AML-193 (cell line): ENCODE results near the gene PPIF.
A peak's percentile ranks its signal among the peaks of the same experiment; 100 is the strongest.

Source experiments
- DNase-seq, 2 experiments: peaks; one replicate each; lab custom pipeline; 2025; lab: John Stamatoyannopoulos, UW

Gene PPIF

GRCh38 chr10:79374312-79375191, 27.3 kb downstream of the PPIF start:
- peak; percentile 6 to 35 for DNase-seq

DNA sequence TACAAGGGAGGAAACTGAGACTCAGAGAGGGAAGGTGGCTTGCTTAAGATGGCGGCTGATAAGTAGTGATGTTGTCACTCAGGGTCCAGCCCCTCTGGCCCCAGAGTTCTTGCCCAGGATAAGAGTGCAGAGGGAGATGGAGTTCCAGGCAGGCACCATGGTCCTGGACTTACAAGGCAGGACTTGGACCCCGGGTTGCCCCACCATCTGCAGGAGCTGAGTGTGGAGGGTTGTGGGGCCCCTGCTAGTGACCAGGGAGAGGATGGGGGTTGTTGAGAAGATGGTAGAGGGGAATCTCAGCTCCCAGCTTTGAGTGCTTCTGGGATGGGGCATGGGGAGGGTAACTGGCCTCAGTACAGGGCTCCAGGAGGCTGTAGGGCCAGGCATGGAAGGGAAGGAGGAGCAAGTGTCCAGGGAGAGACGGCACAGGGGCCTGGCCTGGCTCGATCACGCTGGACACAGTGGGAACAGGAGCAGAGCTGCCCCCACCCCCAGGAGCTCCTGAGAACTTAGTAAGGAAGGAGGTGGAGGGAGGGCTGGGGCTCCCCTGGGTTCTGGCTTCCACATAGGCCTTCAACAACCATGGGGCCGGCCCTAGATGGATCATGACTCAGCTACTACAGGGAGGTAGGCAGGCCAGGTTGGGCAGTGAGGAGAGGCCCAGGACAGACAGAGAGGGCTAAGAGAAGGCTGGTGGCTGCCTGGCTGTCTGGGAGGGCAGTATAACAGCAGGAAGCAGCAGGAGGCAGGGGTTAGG, 28.2 kb downstream of the PPIF start:
- no peak for DNase-seq

DNA sequence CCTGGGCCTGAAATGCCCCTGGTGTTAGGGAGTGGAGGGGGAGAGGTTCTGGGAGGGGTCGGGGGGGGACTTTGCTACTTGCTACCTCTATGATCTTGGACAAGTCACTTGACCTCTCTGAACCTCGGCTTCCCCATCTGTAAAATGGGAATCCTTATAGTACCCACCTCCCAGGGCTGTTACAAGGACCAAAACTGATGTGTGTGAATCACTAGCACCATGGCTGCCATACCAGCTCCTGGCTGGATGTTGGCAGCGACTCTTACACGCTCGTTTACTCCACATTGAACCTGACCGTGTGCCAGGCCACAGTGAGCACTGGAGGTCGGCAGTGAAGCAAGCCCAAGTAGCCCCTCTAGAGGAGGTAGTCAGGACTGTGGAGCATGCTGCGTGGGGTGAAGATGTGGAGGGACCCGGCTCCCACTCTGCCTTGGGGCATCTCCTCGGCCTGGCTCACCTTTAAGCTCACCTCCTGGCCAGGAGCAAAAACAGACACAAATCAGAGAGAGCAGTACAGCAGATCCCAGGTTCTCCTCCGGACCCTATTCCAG, 28.9 kb downstream of the PPIF start:
- no peak for DNase-seq

DNA sequence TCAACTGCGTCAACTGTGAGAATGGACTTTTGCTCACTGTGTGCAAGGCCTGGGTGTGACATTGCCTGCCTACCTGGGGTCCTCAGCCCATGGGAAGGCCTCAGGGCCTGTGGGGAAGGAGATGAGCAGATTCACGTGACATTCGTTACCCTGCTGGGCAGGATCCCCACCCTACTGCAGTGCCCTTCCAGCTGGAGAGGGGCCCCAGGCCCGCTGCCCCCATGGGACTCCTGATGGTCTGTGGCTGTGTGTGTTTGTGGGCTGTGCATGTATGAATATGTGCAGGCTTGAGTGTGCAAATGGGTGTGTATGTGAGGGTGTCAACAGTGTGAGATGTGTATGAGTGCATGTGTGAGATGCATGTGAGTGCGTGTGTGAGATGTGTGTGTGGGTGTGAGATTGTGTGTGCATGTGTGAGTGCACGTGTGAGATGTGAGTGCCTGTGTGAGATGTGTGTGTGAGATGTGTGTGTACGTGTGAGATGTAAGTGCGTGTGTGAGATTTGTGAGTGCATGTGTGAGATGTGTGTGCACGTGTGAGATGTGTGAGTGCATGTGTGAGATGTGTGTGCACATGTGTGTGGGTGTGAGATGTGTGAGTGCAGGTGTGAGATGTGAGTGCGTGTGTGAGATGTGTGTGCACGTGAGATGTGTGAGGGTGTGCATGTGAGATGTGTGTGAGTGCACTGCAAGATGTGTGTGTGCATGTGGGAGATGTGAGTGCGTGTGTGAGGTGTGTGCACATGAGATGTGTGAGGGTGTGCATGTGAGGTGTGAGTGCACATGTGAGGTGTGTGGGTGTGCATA, 29.7 kb downstream of the PPIF start:
- no peak for DNase-seq

DNA sequence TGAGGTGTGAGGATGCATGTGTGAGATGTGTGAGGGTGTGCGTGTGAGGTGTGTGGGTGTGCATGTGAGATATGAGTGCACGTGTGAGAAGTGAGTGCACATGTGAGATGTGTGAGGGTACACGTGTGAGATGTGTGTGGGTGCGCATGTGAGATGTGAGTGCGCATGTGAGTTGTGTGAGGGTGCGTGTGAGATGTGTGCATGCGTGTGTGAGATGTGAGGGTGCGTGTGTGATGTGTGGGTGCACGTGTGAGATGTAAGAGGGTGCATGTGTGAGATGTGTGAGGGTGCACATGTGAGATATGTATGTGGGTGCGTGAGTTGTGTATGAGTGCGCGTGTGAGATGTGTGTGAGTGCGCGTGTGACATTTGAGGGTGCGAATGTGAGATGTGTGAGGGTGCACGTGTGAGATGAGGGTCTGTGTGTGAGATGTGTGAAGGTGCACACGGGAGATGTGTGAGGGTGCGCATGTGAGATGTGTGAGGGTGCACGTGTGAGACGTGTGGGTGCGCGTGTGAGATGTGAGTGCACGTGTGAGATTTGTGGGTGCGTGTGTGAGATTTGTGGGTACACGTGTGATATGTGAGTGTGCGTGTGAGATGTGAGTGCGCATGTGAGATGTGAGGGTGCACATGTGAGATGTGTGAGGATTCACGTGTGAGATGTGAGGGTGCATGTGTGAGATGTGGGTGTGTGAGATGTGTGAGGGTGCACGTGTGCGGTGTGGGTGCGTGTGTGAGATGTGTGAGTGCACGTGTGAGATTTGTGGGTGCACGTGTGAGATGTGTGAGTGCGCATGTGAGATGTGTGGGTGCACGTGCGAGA, 30.5 kb downstream of the PPIF start:
- no peak for DNase-seq

- no peak for DNase-seq
Measured at GRCh38 chr10:79378383-79378646, 31.0 kb downstream of the PPIF start.

GRCh38 chr10:79378647-79379511, 31.6 kb downstream of the PPIF start:
- DNase-seq, result no peak

- no peak for DNase-seq
Measured at GRCh38 chr10:79379512-79380124, 32.3 kb downstream of the PPIF start.

GRCh38 chr10:79380125-79380945, 33.1 kb downstream of the PPIF start:
- DNase-seq, result no peak

DNA sequence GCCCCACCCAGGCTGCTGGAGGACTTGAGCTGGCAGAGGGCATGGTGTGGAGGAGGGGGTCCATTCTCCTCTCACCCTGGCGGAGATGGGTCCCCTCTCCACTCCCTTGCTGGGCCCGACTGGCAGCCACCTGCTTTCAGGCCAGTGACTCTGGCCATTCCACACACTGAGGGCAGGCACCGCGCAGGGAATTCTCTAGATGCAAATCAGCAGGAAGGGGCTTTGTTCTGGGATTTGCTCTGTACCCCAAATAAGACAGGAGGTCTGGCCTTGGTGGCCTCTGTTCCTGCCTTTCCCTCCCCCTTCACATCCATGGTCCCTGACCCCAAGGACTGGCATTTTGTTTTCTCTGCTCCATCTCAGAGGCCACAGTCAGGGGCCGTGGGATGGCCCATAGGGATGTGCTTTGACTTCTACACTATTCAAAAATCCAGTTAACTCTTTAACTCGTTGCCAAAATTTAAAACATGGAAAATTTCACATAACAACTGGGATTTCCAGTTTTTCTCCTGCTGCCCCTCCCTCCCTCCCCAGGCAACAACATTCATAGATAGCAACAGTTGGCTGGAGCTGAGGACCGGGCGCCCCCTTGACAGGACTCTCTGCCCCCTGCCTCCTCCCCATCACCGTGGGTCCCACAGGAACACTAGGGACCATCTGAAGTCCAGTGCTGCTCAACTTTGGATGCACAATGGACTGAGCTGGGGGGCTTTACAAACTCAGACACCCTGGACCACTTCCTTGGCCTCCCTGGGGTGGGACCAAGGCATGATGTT, 33.9 kb downstream of the PPIF start:
- no peak for DNase-seq

DNA sequence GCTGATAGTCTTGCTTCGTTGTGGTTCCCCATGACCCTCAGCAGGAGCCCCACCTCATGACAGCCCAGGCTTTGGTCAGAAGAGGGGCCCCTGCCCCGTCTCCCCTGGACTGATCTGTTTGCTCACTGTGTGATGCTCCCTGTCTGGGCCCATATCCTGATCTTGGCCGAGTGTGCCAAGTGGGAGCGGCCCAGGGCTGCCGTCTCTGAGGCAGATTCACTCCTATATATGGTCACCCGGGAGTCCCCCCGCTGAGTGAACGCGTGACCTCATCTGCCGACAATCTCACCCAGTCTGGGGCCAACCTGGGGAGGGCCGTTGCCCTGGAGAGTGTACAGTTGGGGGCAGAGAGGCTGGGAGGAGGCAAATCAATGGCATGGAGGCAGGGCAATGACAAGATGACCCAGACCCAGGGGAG, 34.5 kb downstream of the PPIF start:
- DNase-seq, result no peak

- DNase-seq, result no peak
Measured at GRCh38 chr10:79382491-79382941, 35.2 kb downstream of the PPIF start.

DNA sequence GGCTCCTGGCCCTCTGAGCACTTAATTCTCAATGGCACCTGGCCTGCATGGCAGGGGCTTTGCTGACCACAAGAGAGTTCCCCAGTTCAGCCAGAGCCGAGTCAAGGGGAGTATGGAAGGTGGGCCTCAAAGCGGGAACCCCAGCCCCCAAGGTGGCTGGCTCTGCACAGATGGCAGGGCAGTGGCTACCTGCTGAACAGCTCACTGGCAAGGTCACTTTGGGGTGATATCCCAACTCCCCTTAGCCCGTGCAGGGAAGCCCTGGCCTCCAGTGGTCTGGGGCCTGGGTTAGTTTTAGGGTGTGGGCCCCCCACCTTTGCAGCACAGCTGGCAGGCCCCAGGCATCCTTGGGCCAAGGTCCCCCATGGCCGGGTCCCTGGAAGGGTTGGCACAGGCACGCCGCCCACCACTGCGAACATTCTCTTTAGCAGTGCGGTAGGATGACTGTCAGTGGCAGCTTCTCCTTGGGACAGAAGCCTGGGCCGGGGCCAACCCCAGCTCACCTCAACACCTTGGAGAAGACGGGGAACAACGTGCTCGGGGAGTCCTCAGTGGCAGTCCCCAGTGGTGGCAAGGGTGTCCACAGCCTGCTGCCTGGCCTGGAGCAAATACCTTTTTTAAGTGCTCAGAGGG, 36.8 kb downstream of the PPIF start:
- no peak for DNase-seq

- DNase-seq, result no peak
Measured at GRCh38 chr10:79384773-79385391, 37.6 kb downstream of the PPIF start.

GRCh38 chr10:79385392-79385795, 38.1 kb downstream of the PPIF start:
- no peak for DNase-seq

DNA sequence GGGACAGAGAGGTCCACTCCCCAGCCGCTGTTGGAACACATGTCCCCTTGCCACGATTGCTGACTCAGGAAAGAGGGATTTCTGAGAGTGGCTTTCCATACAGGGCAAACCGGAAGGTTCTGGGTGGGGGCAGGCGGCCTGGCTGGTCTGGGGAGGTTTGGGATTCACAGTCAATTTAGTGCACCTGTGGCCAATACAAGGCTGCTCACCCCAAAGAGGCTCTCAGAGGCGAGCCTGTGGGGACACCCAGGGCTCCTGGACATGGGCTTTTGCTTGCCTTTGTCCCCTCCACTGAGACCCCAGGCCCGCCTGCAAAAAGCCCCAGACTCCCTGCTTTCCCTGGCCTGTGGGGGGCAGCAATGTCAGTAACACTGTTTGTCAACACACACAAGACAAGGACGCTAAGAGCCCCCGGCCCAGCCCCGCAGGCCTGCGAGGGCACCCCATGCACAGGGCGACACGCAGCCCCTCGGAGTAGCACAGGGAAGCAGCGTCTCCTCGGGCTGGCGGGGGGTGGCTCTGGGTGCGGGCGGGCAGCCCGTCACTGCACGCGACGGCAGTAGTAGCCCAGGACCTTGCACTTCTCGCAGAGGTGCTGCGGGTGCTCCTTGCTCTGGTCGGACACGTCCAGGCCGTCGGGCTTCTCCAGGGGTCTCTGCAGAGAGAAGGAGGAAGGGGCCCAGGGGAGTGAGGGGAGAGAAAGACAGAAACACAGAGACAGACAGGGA, 38.7 kb downstream of the PPIF start:
- DNase-seq, result no peak
